CD4-positive, alpha-beta T cell treated with Interleukin-15 for 1 hour (primary cell): ENCODE measurements around the gene RNU6-1.

Source experiments
- DNase-seq: peaks from one replicate; pipeline ENCODE4 v3.0.0-alpha.2; 2020

The RNU6-1 gene

GRCh38 chr15:67796196-67797127 lies 43.4 kb downstream of the RNU6-1 start:
- no peak for DNase-seq

- DNase-seq = no peak
These were observed 44.8 kb downstream of the RNU6-1 start for GRCh38 chr15:67794832-67795574.

GRCh38 chr15:67792250-67792942 lies 47.4 kb downstream of the RNU6-1 start:
- DNase-seq = no peak

GRCh38 chr15:67790610-67791319 lies 49.1 kb downstream of the RNU6-1 start:
- no peak for DNase-seq
